Small intestine (tissue), 7 donors: ENCODE data around the gene RIMBP2. TPM values are rescaled to one million over a fixed set of nuclear protein-coding genes. Genes with fewer than 3 reads are reported as not detected.

Experiments
- DNase-seq, 2 donors: peaks; one replicate each; pipeline versions ENCODE4 v3.0.0 to v3.0.0-alpha.2; 2013
- FAIRE-seq: peaks from 2 replicates; lab custom pipeline; 2012; peaks lifted over from hg19 to GRCh38; lab: Jason Lieb, UNC
- H3K27ac ChIP-seq, 3 donors: one replicate each; pipeline ENCODE4 v1.5.1; 2013; ENCODE audit warnings: low read length in 2 of 3, mild to moderate bottlenecking in 2 of 3, control low read depth in 1 of 3, inconsistent platforms in 1 of 3, low read depth in 1 of 3, moderate library complexity in 1 of 3
- H3K27me3 ChIP-seq, 3 donors: one replicate each; pipeline ENCODE4 v1.6.1; 2013; ENCODE audit warnings: low read length in 3 of 3, inconsistent platforms in 1 of 3; ENCODE audit not compliant: control insufficient read depth in 3 of 3, insufficient read depth in 3 of 3
- H3K36me3 ChIP-seq, 3 donors: one replicate each; pipeline ENCODE4 v1.6.1; 2013; ENCODE audit warnings: low read length in 3 of 3, inconsistent platforms in 1 of 3, low read depth in 1 of 3, mild to moderate bottlenecking in 1 of 3, moderate library complexity in 1 of 3; ENCODE audit not compliant: control insufficient read depth in 3 of 3, insufficient read depth in 2 of 3
- H3K4me1 ChIP-seq, 3 donors: one replicate each; pipeline ENCODE4 v1.6.1; 2013; ENCODE audit warnings: low read length in 2 of 3, inconsistent platforms in 1 of 3, low read depth in 1 of 3, mild to moderate bottlenecking in 1 of 3, moderate library complexity in 1 of 3; ENCODE audit not compliant: control insufficient read depth in 3 of 3, insufficient read depth in 2 of 3
- H3K4me3 ChIP-seq, 3 donors: one replicate each; pipeline ENCODE4 v1.5.1; 2013; ENCODE audit warnings: low read length in 3 of 3, control low read depth in 1 of 3, inconsistent platforms in 1 of 3, low read depth in 1 of 3, mild to moderate bottlenecking in 1 of 3, moderate library complexity in 1 of 3
- H3K9me3 ChIP-seq, 2 donors: one replicate each; pipeline ENCODE4 v1.6.1; 2013; ENCODE audit warnings: low read depth in 1 of 2, low read length in 1 of 2; ENCODE audit not compliant: control insufficient read depth in 2 of 2, insufficient read depth in 1 of 2
- WGBS, 3 donors: extraction: QIAGEN DNeasy Blood & Tissue Kit; methylation state at CpG; one replicate each; pipeline ENCODE4 v1.1.7; 2013; 5-methylcytosine and 5-hydroxymethylcytosine counted together
- polyA plus RNA-seq, 4 donors: library from polyadenylated mRNA; stranded (reverse) in 3 of 4; unstranded in 1 of 4; fragments of 200-250 nt in 3 of 4; fragments of 120-200 nt in 1 of 4; gene quantifications; one replicate each; pipeline versions ENCODE4 v1.2.1 to v1.2.3, GENCODE V29; 2013
- donor health status: healthy with polysubstance abuse.
- donor health status: control.
- donor health status: control.
- donor health status: Bipolar disorder and iron deficiency.
- donor health status: healthy.

Gene RIMBP2
- polyA plus RNA-seq, 4 donors = 0.22 to 12.2 (median 2.3) TPM

DNA sequence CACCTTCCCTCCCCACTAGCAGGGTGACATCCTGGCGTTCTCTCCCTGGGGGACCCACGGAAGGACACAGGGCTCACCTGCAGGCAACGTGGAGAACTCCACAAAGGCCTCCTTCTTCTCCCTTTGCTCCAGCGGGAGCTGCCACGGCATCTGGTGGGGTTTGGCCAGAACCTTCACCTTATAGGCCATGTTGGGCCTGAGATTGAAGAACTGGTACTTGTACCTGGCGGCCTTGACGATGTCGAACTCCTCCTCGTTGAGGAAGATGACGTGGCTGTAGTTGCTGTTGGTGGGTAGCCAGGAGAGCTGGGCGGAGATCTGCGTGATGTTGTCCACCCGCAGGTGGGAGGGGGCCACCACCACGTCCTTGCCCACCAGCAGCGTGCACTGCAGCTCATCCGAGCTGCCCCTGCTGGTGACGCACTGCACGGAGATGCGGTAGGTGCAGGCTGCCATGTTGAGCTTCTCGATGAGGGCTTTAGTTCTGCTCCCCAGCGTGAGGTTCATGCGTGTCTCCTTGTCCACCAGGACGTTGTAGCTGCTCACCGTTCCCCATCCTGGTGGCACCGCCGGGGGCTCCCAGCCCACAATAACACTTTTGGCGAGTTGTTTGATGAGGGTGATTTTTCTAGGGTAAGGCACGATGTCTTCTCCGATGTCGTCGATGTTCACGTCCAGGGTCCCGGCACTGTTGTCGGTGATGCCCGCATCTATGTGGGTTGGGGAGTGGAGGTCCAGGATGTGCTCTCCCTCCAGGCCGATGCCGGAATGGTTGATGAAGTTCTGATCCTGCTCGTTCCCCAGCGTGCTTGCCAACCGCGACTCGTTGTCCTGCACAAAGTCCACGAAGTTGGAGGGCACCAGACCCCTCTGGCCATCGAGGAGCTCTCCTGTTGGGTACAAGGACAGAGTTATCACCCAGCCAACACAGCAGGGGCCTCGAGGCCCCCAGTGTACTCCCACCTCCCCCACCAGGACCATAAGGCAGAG, 274.0 kb downstream of the RIMBP2 start:
- no peak for DNase-seq
- Histone ChIP-seq H3K27me3 (no peaks in the 10 kb centered on the region), H3K9me3 (peaks cover 0 to 16% of the 10 kb centered on the region in 2 donors), H3K36me3 (no peaks in the 10 kb centered on the region), H3K4me1 (no peaks in the 10 kb centered on the region), H3K4me3 (no peak overlapping the region), H3K27ac (no peak overlapping the region)
- FAIRE-seq = no peak
- WGBS, 3 donors = 90 to 93% (median 91%) methylated on average over 44 to 45 of the region's 45 CpGs

DNA sequence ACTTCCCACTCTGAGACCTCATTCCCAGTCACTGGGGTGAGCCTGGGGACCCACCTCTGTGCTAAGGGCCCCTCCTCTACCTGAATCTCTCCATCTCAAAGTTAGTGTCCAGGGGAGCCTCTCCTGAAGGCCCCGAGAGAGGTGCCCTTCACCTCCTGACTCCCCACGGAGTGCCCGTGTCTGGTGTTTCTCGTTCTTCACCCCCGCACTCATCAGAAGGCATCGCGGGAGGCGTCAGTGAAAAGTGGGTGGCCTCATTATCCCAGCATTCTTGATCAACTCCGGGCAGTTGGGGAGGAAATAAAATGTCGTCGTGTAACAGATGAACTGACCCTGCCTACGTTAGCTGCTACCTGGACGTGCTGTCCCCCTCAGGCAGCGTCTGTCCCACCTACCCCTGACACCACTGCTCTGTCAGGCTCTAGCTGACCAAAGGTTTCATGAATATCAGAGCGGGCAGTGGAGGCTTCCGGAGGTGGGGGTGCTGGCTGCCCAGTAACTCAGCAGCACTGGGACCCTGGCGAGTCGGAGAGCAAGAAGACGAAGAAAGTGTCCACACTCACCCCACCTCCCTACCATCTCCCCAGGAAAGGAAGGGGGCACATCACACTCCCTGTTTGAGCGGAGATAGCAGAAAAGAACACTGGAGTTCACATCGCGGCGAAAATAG, 275.6 kb downstream of the RIMBP2 start:
- WGBS, 3 donors = 92 to 93% (median 93%) methylated on average over 23 of the region's 23 CpGs
- H3K36me3 ChIP-seq = no peaks in the 10 kb centered on the region
- no peaks in the 10 kb centered on the region for H3K4me1 ChIP-seq
- FAIRE-seq = no peak
- no peak overlapping the region for H3K27ac ChIP-seq
- H3K27me3 ChIP-seq = no peaks in the 10 kb centered on the region
- peaks cover 0 to 16% of the 10 kb centered on the region in 2 donors for H3K9me3 ChIP-seq
- no peak overlapping the region for H3K4me3 ChIP-seq
- DNase-seq = no peak

DNA sequence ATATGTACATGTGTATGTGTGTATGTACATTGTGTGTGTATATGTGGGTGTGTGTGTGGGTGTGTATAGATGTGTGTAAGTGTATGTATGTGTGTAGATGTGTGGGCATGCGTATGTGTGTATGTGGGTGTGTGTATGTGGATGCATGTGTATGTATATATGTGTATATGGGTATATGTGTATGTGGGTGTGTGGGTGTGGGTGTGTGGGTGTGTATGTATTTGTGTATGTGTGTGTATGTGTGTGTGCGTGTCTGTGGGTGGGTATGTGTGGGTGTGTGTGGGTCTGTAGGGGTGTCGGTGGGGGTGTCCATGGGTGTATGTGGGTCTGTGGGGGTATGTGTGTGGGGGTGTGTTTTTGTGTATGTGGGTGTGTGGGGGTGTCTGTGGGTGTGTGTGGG, 276.8 kb downstream of the RIMBP2 start:
- Histone ChIP-seq H3K27me3 (no peaks in the 10 kb centered on the region), H3K4me3 (no peak overlapping the region), H3K36me3 (no peaks in the 10 kb centered on the region), H3K9me3 (peaks cover 0 to 16% of the 10 kb centered on the region in 2 donors), H3K27ac (no peak overlapping the region), H3K4me1 (no peaks in the 10 kb centered on the region)
- FAIRE-seq (no peak), DNase-seq (no peak)
- 95 to 97% (median 97%) methylated on average over 3 of the region's 3 CpGs for WGBS, 3 donors

DNA sequence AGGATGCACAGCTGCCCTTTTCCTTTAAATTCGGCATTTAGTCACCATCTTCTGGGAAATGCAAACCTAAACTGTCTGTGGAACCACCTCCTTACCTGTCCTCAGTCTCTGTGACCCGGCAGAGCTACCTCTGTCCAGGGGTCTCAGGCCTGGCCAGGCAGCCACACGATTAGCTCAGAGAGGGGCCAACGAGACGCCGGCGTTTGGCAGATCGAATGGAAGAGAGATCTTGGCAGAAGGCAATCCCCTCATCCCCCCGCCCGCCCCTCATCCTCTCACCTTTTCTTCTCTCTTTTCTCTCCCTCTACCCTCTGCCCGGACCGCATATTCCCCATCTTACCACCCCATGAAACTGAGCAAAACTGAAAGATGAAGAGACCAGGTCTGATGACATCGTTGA, 277.4 kb downstream of the RIMBP2 start:
- 92 to 95% (median 94%) methylated on average over 12 to 13 of the region's 13 CpGs for WGBS, 3 donors
- peaks cover 0 to 20% of the 10 kb centered on the region in 2 donors for H3K9me3 ChIP-seq
- H3K4me3 ChIP-seq = no peak overlapping the region
- FAIRE-seq (no peak), DNase-seq (no peak)
- no peaks in the 10 kb centered on the region for H3K27me3 ChIP-seq
- peaks cover 0 to 1% (median 0%) of the 10 kb centered on the region in 3 donors for H3K36me3 ChIP-seq
- no peak overlapping the region for H3K27ac ChIP-seq
- H3K4me1 ChIP-seq = no peaks in the 10 kb centered on the region

DNA sequence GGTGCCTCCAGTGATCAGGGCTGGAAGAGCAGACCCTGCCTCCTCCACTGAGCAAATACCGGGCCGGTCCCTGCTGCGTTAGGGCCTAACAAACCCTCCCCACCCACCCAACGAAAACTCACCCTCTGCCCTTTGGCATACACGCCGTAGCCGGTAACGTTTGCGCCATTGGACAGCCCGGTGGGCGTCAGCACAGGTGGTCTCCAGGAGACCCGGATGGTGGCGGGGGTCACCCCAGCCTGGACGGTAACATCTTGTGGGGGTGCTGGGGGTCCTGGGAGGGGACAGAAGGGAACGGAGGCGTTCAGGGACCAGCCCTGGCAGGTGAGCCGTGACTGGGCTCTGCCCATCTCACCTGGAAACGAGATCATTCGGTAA, 277.9 kb downstream of the RIMBP2 start:
- DNase-seq = no peak
- Histone ChIP-seq H3K36me3 (peaks cover 0 to 2% (median 0%) of the 10 kb centered on the region in 3 donors), H3K4me1 (no peaks in the 10 kb centered on the region), H3K9me3 (peaks cover 0 to 24% of the 10 kb centered on the region in 2 donors), H3K4me3 (no peak overlapping the region), H3K27ac (no peak overlapping the region), H3K27me3 (no peaks in the 10 kb centered on the region)
- 91% methylated on average over 18 to 19 of the region's 19 CpGs for WGBS, 3 donors
- FAIRE-seq = no peak

DNA sequence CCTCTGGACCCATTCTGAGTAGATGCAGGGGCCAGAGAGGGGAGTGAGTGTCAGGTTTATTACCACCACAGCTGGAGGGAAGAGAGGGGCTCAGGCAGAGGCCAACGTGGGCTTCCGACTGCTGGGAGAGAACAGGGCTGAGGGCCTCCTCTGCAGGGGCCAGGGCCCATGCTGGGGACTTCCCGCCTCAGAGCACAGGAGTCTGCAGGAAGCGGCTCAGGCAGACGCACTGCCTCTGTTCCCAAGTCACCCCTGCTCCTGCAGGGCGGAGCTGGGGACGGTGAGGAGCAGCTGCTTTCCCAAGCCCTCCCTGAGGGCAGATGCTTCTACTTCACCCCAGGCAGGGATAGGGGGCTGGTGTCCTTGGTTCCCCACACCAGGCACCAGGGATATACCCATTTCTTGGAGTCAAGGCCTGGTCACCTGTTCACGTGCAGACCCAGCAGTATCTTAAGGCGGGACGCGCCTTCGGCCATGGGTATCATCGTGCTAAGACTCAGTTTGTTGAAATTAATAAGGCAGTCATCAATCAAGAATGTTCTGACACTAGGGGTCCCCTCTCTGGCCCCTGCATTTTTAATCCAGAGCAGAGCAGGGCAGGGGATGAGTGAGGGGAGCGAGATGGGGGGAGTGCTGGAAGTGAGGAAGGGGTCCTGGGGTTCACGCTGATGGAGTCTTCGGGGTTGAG, 278.4 kb downstream of the RIMBP2 start:
- Histone ChIP-seq H3K4me1 (no peaks in the 10 kb centered on the region), H3K36me3 (peaks cover 0 to 2% (median 0%) of the 10 kb centered on the region in 3 donors), H3K27me3 (no peaks in the 10 kb centered on the region), H3K27ac (no peak overlapping the region), H3K9me3 (peaks cover 0 to 24% of the 10 kb centered on the region in 2 donors), H3K4me3 (no peak overlapping the region)
- 88 to 93% (median 90%) methylated on average over 14 to 16 of the region's 16 CpGs for WGBS, 3 donors
- no peak for FAIRE-seq
- no peak for DNase-seq

DNA sequence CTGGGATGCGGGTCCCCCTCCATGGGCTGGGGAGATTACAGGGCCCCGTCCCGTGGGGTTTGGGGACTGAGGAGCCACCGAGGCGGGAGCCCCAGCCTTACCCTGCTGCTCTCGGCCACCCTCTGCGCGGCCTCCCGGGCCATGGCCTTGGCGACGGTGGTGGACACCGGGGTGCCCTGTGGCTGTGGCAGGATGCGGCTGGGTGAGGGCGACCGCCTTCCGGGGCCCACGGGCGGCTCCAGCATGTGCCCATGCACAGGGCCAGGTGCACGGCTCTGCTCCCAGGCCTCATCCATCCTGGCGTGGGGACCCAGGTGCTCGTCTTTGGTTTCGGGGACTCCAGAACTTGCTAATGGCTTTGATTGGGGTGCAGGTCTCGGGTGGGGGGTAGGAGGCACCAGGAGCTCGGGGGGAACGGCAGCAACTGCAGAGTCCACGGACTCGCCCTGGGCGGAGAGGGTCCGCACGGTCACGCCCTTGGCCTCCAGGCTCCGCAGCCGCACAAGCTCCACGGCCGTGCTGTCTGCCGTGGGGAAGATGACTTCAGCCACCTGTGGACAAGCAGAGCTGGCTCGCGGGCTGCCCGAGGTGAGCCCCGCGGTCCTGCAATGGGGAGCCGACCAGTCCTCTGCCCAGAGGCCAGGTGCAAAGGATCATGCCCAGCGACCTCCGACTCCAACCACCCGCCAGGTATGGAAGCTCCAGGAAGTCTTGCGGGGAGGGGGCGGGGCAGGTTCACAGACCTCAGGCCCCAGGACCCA, 279.2 kb downstream of the RIMBP2 start:
- no peaks in the 10 kb centered on the region for H3K4me1 ChIP-seq
- no peaks in the 10 kb centered on the region for H3K27me3 ChIP-seq
- FAIRE-seq (no peak), DNase-seq (no peak)
- 95% methylated on average over 44 to 47 of the region's 47 CpGs for WGBS, 3 donors
- H3K9me3 ChIP-seq = peaks cover 0 to 24% of the 10 kb centered on the region in 2 donors
- no peak overlapping the region for H3K27ac ChIP-seq
- H3K36me3 ChIP-seq = peaks cover 0 to 2% (median 0%) of the 10 kb centered on the region in 3 donors
- no peak overlapping the region for H3K4me3 ChIP-seq
